ACC112 (cell line): ENCODE data around the gene WNK2.

Experiments
- H2AFZ ChIP-seq: fragments of 200-600 bp; sonication (generic); one replicate; pipeline ENCODE4 v1.6.0; 2017; ENCODE audit warnings: antibody characterized with exemption, low read length; ENCODE audit not compliant: unreplicated experiment
- H3K27ac ChIP-seq: fragments of 200-600 bp; sonication (generic); 2 replicates; pipeline ENCODE4 v1.5.1; 2014; ENCODE audit warnings: low read depth, mild to moderate bottlenecking, antibody characterized with exemption, low read length, moderate library complexity
- H3K27me3 ChIP-seq: fragments of 200-600 bp; sonication (generic); 2 replicates; pipeline ENCODE4 v1.6.1; 2014; ENCODE audit warnings: mild to moderate bottlenecking, antibody characterized with exemption, low read length, moderate library complexity, mixed read lengths; ENCODE audit not compliant: insufficient read depth
- H3K36me3 ChIP-seq: fragments of 200-600 bp; sonication (generic); 2 replicates; pipeline ENCODE4 v1.6.1; 2016; ENCODE audit warnings: mild to moderate bottlenecking, antibody characterized with exemption, low read length, moderate library complexity, mixed read lengths; ENCODE audit not compliant: insufficient read depth
- H3K4me1 ChIP-seq: fragments of 200-600 bp; sonication (generic); one replicate; pipeline ENCODE4 v1.6.1; 2016; ENCODE audit warnings: low read length, mixed read lengths; ENCODE audit not compliant: insufficient read depth, unreplicated experiment, control insufficient read depth
- H3K4me3 ChIP-seq: fragments of 200-600 bp; sonication (generic); 2 replicates; pipeline ENCODE4 v1.5.1; 2014; ENCODE audit warnings: mild to moderate bottlenecking, low read depth, low read length
- H3K79me2 ChIP-seq: fragments of 200-600 bp; sonication (generic); one replicate; pipeline ENCODE4 v1.6.0; 2016; ENCODE audit warnings: low read length; ENCODE audit not compliant: control insufficient read depth, unreplicated experiment, insufficient read depth

Gene WNK2

GRCh38 chr9:93193388-93194220, 9.7 kb downstream of the WNK2 start:
- H3K36me3 ChIP-seq: no peaks in the 10 kb centered on the region
- H3K4me3 ChIP-seq: no peak overlapping the region
- no peaks in the 10 kb centered on the region for H3K79me2 ChIP-seq
- no peak overlapping the region for H3K27ac ChIP-seq
- H3K4me1 ChIP-seq: no peaks in the 10 kb centered on the region
- H3K27me3 ChIP-seq: peaks cover 38% of the 10 kb centered on the region
- no peak overlapping the region for H2AFZ ChIP-seq

- no peak overlapping the region for H3K27ac ChIP-seq
- H3K79me2 ChIP-seq: no peaks in the 10 kb centered on the region
- H3K27me3 ChIP-seq: peaks cover 38% of the 10 kb centered on the region
- no peak overlapping the region for H2AFZ ChIP-seq
- no peaks in the 10 kb centered on the region for H3K4me1 ChIP-seq
- H3K4me3 ChIP-seq: no peak overlapping the region
- H3K36me3 ChIP-seq: no peaks in the 10 kb centered on the region
Observed at GRCh38 chr9:93194221-93194625, 10.3 kb downstream of the WNK2 start.

GRCh38 chr9:93194641-93195040, 10.7 kb downstream of the WNK2 start:
- H3K27ac ChIP-seq: no peak overlapping the region
- no peaks in the 10 kb centered on the region for H3K79me2 ChIP-seq
- no peak overlapping the region for H3K4me3 ChIP-seq

GRCh38 chr9:93196096-93197055, 12.4 kb downstream of the WNK2 start:
- no peak overlapping the region for H3K4me3 ChIP-seq
- no peaks in the 10 kb centered on the region for H3K4me1 ChIP-seq
- H3K79me2 ChIP-seq: no peaks in the 10 kb centered on the region
- H3K27ac ChIP-seq: no peak overlapping the region
- no peak overlapping the region for H2AFZ ChIP-seq
- no peaks in the 10 kb centered on the region for H3K36me3 ChIP-seq
- peaks cover 34% of the 10 kb centered on the region for H3K27me3 ChIP-seq

More at GRCh38 chr9:93194641-93195040, 10.7 kb downstream of the WNK2 start:
- Histone ChIP-seq H3K27me3 (peaks cover 38% of the 10 kb centered on the region), H3K4me1 (no peaks in the 10 kb centered on the region), H2AFZ (no peak overlapping the region), H3K36me3 (no peaks in the 10 kb centered on the region)

GRCh38 chr9:93197670-93198069, 13.7 kb downstream of the WNK2 start:
- no peaks in the 10 kb centered on the region for H3K4me1 ChIP-seq
- peaks cover 32% of the 10 kb centered on the region for H3K27me3 ChIP-seq
- no peak overlapping the region for H2AFZ ChIP-seq
- H3K36me3 ChIP-seq: no peaks in the 10 kb centered on the region
- no peaks in the 10 kb centered on the region for H3K79me2 ChIP-seq
- no peak overlapping the region for H3K27ac ChIP-seq
- no peak overlapping the region for H3K4me3 ChIP-seq

- no peaks in the 10 kb centered on the region for H3K4me1 ChIP-seq
- H3K4me3 ChIP-seq: no peak overlapping the region
- no peaks in the 10 kb centered on the region for H3K79me2 ChIP-seq
- H3K36me3 ChIP-seq: no peaks in the 10 kb centered on the region
- peaks cover 26% of the 10 kb centered on the region for H3K27me3 ChIP-seq
- no peak overlapping the region for H2AFZ ChIP-seq
- H3K27ac ChIP-seq: no peak overlapping the region
Observed at GRCh38 chr9:93198117-93198837, 14.3 kb downstream of the WNK2 start.

- Histone ChIP-seq H3K27ac (no peak overlapping the region), H3K27me3 (peaks cover 19% of the 10 kb centered on the region), H2AFZ (no peak overlapping the region), H3K4me3 (no peak overlapping the region), H3K4me1 (no peaks in the 10 kb centered on the region), H3K36me3 (no peaks in the 10 kb centered on the region), H3K79me2 (no peaks in the 10 kb centered on the region)
Observed at GRCh38 chr9:93198838-93199625, 15.1 kb downstream of the WNK2 start.

- Histone ChIP-seq H3K36me3 (no peaks in the 10 kb centered on the region), H3K4me1 (peaks cover 4% of the 10 kb centered on the region), H3K27me3 (peaks cover 8% of the 10 kb centered on the region), H3K27ac (no peak overlapping the region), H3K4me3 (no peak overlapping the region), H3K79me2 (no peaks in the 10 kb centered on the region), H2AFZ (no peak overlapping the region)
Observed at GRCh38 chr9:93200449-93200742, 16.5 kb downstream of the WNK2 start.

- no peak overlapping the region for H2AFZ ChIP-seq
- H3K27me3 ChIP-seq: peaks cover 5% of the 10 kb centered on the region
- H3K79me2 ChIP-seq: no peaks in the 10 kb centered on the region
- H3K36me3 ChIP-seq: no peaks in the 10 kb centered on the region
- peaks cover 4% of the 10 kb centered on the region for H3K4me1 ChIP-seq
- H3K27ac ChIP-seq: no peak overlapping the region
- H3K4me3 ChIP-seq: no peak overlapping the region
Observed at GRCh38 chr9:93200989-93201334, 17.0 kb downstream of the WNK2 start.
